ENCODE results near the gene STYXL2. TPM values are rescaled to one million over a fixed set of nuclear protein-coding genes. Genes with fewer than 3 reads are reported as not detected.

Gene STYXL2
- total and polyA plus RNA-seq, 10 donors, result not detected

GRCh38 chr1:167068761-167069160 is 25.1 kb upstream of the STYXL2 start:
- no peak for DNase-seq
- TF ChIP-seq POLR2AphosphoS5 (IDR thresholded peaks at IDR 0.05) (no peak), POLR2A (IDR thresholded peaks at IDR 0.05) (no peak)
- TF ChIP-seq, protein P1, sequence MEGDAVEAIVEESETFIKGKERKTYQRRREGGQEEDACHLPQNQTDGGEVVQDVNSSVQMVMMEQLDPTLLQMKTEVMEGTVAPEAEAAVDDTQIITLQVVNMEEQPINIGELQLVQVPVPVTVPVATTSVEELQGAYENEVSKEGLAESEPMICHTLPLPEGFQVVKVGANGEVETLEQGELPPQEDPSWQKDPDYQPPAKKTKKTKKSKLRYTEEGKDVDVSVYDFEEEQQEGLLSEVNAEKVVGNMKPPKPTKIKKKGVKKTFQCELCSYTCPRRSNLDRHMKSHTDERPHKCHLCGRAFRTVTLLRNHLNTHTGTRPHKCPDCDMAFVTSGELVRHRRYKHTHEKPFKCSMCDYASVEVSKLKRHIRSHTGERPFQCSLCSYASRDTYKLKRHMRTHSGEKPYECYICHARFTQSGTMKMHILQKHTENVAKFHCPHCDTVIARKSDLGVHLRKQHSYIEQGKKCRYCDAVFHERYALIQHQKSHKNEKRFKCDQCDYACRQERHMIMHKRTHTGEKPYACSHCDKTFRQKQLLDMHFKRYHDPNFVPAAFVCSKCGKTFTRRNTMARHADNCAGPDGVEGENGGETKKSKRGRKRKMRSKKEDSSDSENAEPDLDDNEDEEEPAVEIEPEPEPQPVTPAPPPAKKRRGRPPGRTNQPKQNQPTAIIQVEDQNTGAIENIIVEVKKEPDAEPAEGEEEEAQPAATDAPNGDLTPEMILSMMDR (IDR thresholded peaks at IDR 0.05 in 8 of 11, conservative IDR thresholded peaks at IDR 0.05 in 3 of 11), result no peak
- 86 to 95% (median 92%) methylated on average over 13 of the region's 13 CpGs for WGBS, 5 donors

GRCh38 chr1:167071286-167071685 is 22.6 kb upstream of the STYXL2 start:
- Histone ChIP-seq H3K27me3 (replicated peaks in 1 of 7) (no peaks in the 10 kb centered on the region), H3K4me1 (peaks cover 0 to 19% (median 5%) of the 10 kb centered on the region in 6 donors), H3K4me3 (no peak overlapping the region), H3K27ac (no peak overlapping the region), H3K9me3 (no peaks in the 10 kb centered on the region), H3K36me3 (no peaks in the 10 kb centered on the region)
- no peak for DNase-seq
- WGBS, 5 donors, result 89 to 93% (median 90%) methylated on average over 8 of the region's 8 CpGs
- TF ChIP-seq, protein P1 (IDR thresholded peaks at IDR 0.05 in 8 of 11, conservative IDR thresholded peaks at IDR 0.05 in 3 of 11), result no peak
- TF ChIP-seq POLR2A (IDR thresholded peaks at IDR 0.05), result no peak
- no peak for TF ChIP-seq POLR2AphosphoS5 (IDR thresholded peaks at IDR 0.05)
- intact Hi-C loops (cut with DNase I; ENCODE audit: low total_unique reads), result loop anchor here (10.0 kb wide), 1 partner anchor 194 kb away; no protein-coding TSS in a partner anchor

More at GRCh38 chr1:167068761-167069160, 25.1 kb upstream of the STYXL2 start:
- Histone ChIP-seq H3K36me3 (no peaks in the 10 kb centered on the region), H3K4me1 (peaks cover 0 to 11% (median 5%) of the 10 kb centered on the region in 6 donors), H3K27ac (no peak overlapping the region), H3K27me3 (replicated peaks in 1 of 7) (no peaks in the 10 kb centered on the region), H3K9me3 (no peaks in the 10 kb centered on the region), H3K4me3 (no peak overlapping the region)
- intact Hi-C loops (cut with DNase I; ENCODE audit: low total_unique reads), result loop anchor here (5.0 kb wide), 2 partner anchors 374 to 464 kb away; no protein-coding TSS in a partner anchor

DNA sequence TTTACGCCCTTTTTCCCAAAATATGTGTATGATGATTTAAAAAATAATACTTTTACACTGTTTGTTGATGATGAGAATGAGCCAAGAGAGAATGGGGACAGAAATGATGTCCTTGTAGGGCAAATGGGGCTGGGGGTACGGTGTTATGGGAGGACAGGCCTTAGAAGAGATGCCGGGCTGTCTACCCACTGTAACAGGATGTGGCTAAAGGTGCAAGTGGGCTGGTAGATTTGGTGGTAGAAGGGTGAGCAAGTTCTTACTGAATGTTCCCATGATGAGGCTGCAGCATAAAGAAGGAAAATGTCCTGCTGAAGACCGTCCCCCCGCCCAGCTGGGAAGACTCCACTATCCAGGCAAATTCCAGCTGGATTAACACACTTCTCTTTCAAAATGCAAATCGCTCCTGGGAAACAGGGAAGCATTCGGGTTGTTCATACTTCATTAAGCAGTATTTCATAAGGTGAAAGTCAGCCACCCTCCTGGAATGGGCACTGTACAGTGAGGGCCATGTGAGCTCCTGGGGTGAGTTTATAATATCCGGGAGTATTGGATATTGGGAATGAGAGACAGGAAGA is 17.7 kb upstream of the STYXL2 start:
- no peak for DNase-seq
- peaks cover 0 to 15% (median 0%) of the 10 kb centered on the region in 6 donors for H3K4me1 ChIP-seq
- TF ChIP-seq, protein P1 (IDR thresholded peaks at IDR 0.05 in 8 of 11, conservative IDR thresholded peaks at IDR 0.05 in 3 of 11), result no peak
- TF ChIP-seq POLR2A (IDR thresholded peaks at IDR 0.05), result no peak
- no peak for TF ChIP-seq POLR2AphosphoS5 (IDR thresholded peaks at IDR 0.05)
- 65 to 78% (median 72%) methylated on average over 8 of the region's 8 CpGs for WGBS, 5 donors
- H3K27me3 ChIP-seq (replicated peaks in 1 of 7), result peaks cover 0 to 2% (median 0%) of the 10 kb centered on the region in 7 donors
- peak overlapping the region in 1 of 8 donors; percentile 27 for H3K27ac ChIP-seq
- no peaks in the 10 kb centered on the region for H3K9me3 ChIP-seq
- no peaks in the 10 kb centered on the region for H3K36me3 ChIP-seq
- intact Hi-C loops (cut with DNase I; ENCODE audit: low total_unique reads), result loop anchor here (10.0 kb wide), 1 partner anchor 189 kb away; no protein-coding TSS in a partner anchor
- H3K4me3 ChIP-seq, result no peak overlapping the region

DNA sequence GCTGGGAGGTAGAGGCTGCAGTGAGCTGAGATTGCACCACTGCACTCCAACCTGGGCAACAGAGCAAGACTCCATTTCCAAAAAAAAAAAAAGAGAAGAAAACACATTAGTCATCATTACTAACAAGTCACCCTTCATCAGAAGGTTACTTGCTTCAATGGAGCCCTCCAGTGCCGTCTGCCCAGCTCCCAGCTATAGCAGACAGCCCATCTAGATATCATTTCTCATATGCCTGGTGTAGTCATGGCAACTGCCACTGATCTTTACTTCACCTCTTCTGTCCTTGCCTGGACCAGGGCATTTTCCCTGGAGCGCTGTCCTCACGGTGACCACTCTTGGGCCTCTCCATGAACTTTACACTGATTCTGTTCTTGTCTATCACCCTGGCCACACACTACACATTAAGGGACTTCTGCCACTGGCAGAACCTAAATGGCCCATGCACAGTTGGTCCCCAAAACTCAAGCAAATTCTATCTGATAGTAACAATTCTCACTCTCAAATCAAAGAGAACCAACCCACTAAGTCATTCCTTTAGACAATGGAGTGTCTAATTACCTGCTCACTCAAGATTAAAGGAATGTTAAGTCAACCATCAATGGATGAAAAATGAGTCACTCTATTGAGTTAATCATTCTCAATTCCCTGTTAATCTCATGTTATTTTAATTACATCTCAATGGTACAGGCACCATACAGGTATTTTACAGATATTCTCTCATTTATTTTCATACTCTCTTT is 16.6 kb upstream of the STYXL2 start:
- 88 to 95% (median 93%) methylated on average over 3 of the region's 3 CpGs for WGBS, 5 donors

More for the DNA sequence above, 16.6 kb upstream of the STYXL2 start:
- DNase-seq, result no peak
- intact Hi-C loops (cut with DNase I; ENCODE audit: low total_unique reads), result loop anchor here (10.0 kb wide), 1 partner anchor 188 kb away; no protein-coding TSS in a partner anchor
- H3K27ac ChIP-seq, result no peak overlapping the region
- no peak overlapping the region for H3K4me3 ChIP-seq
- H3K27me3 ChIP-seq (replicated peaks in 1 of 7), result peaks cover 0 to 9% (median 0%) of the 10 kb centered on the region in 7 donors
- TF ChIP-seq, protein P1 (IDR thresholded peaks at IDR 0.05 in 8 of 11, conservative IDR thresholded peaks at IDR 0.05 in 3 of 11), result no peak
- TF ChIP-seq POLR2AphosphoS5 (IDR thresholded peaks at IDR 0.05), result no peak
- no peak for TF ChIP-seq POLR2A (IDR thresholded peaks at IDR 0.05)
- H3K4me1 ChIP-seq, result peaks cover 0 to 15% (median 0%) of the 10 kb centered on the region in 6 donors
- H3K9me3 ChIP-seq, result no peaks in the 10 kb centered on the region
- H3K36me3 ChIP-seq, result no peaks in the 10 kb centered on the region

Data from spleen (tissue), 11 donors.